ENCODE measurements around the gene RGS5.
"Not testable (repeated sequence)": the region's sequence is repeated elsewhere in the genome, so short reads cannot be mapped to it uniquely, and the experiment has no call there.

Gene RGS5

GRCh38 chr1:163202833-163203451, at the start of gene RGS5:
RGS5 (minus strand) TSS chr1:163202916; CDS start chr1:163202835, 81 bp downstream.
- DNase-seq (ENCODE audit: low read depth in 4 of 4, low spot score in 1 of 4): no peak

GRCh38 chr1:163250382-163250974, 47.8 kb upstream of the RGS5 start:
- no peak for DNase-seq (ENCODE audit: low read depth in 4 of 4, low spot score in 1 of 4)

GRCh38 chr1:163248064-163248463, 45.3 kb upstream of the RGS5 start:
- DNase-seq (ENCODE audit: low read depth in 4 of 4, low spot score in 1 of 4): no peak

- DNase-seq (ENCODE audit: low read depth in 4 of 4, low spot score in 1 of 4): not testable (repeated sequence)
Measured at GRCh38 chr1:163244648-163245047, 41.9 kb upstream of the RGS5 start.

GRCh38 chr1:163241746-163242145, 39.0 kb upstream of the RGS5 start:
- DNase-seq (ENCODE audit: low read depth in 4 of 4, low spot score in 1 of 4): no peak

GRCh38 chr1:163240705-163241104, 38.0 kb upstream of the RGS5 start:
- DNase-seq (ENCODE audit: low read depth in 4 of 4, low spot score in 1 of 4): no peak

- DNase-seq (ENCODE audit: low read depth in 4 of 4, low spot score in 1 of 4): not testable (repeated sequence)
Measured at GRCh38 chr1:163233643-163234042, 30.9 kb upstream of the RGS5 start.

GRCh38 chr1:163231385-163231784, 28.7 kb upstream of the RGS5 start:
- no peak for DNase-seq (ENCODE audit: low read depth in 4 of 4, low spot score in 1 of 4)

GRCh38 chr1:163230827-163231226, 28.1 kb upstream of the RGS5 start:
- no peak for DNase-seq (ENCODE audit: low read depth in 4 of 4, low spot score in 1 of 4)

- not testable (repeated sequence) for DNase-seq (ENCODE audit: low read depth in 4 of 4, low spot score in 1 of 4)
Measured at GRCh38 chr1:163228271-163228670, 25.6 kb upstream of the RGS5 start.

GRCh38 chr1:163227126-163227525, 24.4 kb upstream of the RGS5 start:
- DNase-seq (ENCODE audit: low read depth in 4 of 4, low spot score in 1 of 4): no peak

- DNase-seq (ENCODE audit: low read depth in 4 of 4, low spot score in 1 of 4): no peak
Measured at GRCh38 chr1:163213626-163214025, 10.9 kb upstream of the RGS5 start.

- no peak for DNase-seq (ENCODE audit: low read depth in 4 of 4, low spot score in 1 of 4)
Measured at GRCh38 chr1:163211667-163212066, 9.0 kb upstream of the RGS5 start.

- no peak for DNase-seq (ENCODE audit: low read depth in 4 of 4, low spot score in 1 of 4)
Measured at GRCh38 chr1:163205513-163205912, 2.8 kb upstream of the RGS5 start.

GRCh38 chr1:163203561-163203960, 845 bp upstream of the RGS5 start:
- DNase-seq (ENCODE audit: low read depth in 4 of 4, low spot score in 1 of 4): no peak

GRCh38 chr1:163201906-163202305, 810 bp downstream of the RGS5 start:
- DNase-seq (ENCODE audit: low read depth in 4 of 4, low spot score in 1 of 4): no peak

GRCh38 chr1:163197022-163197421, 5.7 kb downstream of the RGS5 start:
- no peak for DNase-seq (ENCODE audit: low read depth in 4 of 4, low spot score in 1 of 4)

GRCh38 chr1:163196449-163196787, 6.3 kb downstream of the RGS5 start:
- no peak for DNase-seq (ENCODE audit: low read depth in 4 of 4, low spot score in 1 of 4)

- DNase-seq (ENCODE audit: low read depth in 4 of 4, low spot score in 1 of 4): no peak
Measured at GRCh38 chr1:163195728-163196448, 6.8 kb downstream of the RGS5 start.

- no peak for DNase-seq (ENCODE audit: low read depth in 4 of 4, low spot score in 1 of 4)
Measured at GRCh38 chr1:163191301-163191700, 11.4 kb downstream of the RGS5 start.

GRCh38 chr1:163188947-163189346, 13.8 kb downstream of the RGS5 start:
- no peak for DNase-seq (ENCODE audit: low read depth in 4 of 4, low spot score in 1 of 4)

- DNase-seq (ENCODE audit: low read depth in 4 of 4, low spot score in 1 of 4): no peak
Measured at GRCh38 chr1:163187849-163188248, 14.9 kb downstream of the RGS5 start.

- no peak for DNase-seq (ENCODE audit: low read depth in 4 of 4, low spot score in 1 of 4)
Measured at GRCh38 chr1:163186862-163187261, 15.9 kb downstream of the RGS5 start.
